ENCODE measurements around the gene EVC2. TPM values are rescaled to one million over a fixed set of nuclear protein-coding genes. Genes with fewer than 3 reads are reported as not detected.

Gene EVC2
- total and polyA plus RNA-seq, 2 donors (not counting 1 experiment from before 2014, with no cell fraction given) = 1.1 TPM; not detected in 1

GRCh38 chr4:5691491-5692132 lies 16.7 kb downstream of the EVC2 start:
- intact Hi-C loops (cut with micrococcal nuclease) = no loop called here
- no peak overlapping the region for H3K9ac ChIP-seq (ENCODE audit: low read length)
- Mint-ChIP-seq H3K27me3 (no peaks in the 10 kb centered on the region), H3K4me1 (no peaks in the 10 kb centered on the region), H3K4me3 (no peak overlapping the region), H3K9me3 (ENCODE audit: insufficient read depth) (no peaks in the 10 kb centered on the region), H3K27ac (no peak overlapping the region)
- WGBS (ENCODE audit: insufficient coverage) = 75% methylated on average over 6 of the region's 7 CpGs
- H3K4me2 ChIP-seq (replicated peaks; ENCODE audit: low read depth, low read length, poor library complexity, severe bottlenecking) = no peak overlapping the region
- no peak overlapping the region for H3K27ac ChIP-seq (ENCODE audit: low read length in 2 of 2)
- no peaks in the 10 kb centered on the region for H3K27me3 ChIP-seq (replicated peaks in 1 of 4; ENCODE audit: control extremely low read depth in 1 of 4, control insufficient read depth in 3 of 4, insufficient read depth in 4 of 4, low read length in 3 of 4)
- ChIA-PET CTCF (no interaction called here), POLR2A (no interaction called here)
- H3K4me1 ChIP-seq (ENCODE audit: control insufficient read depth in 2 of 2, insufficient read depth in 2 of 2, low read length in 2 of 2) = no peaks in the 10 kb centered on the region
- no peaks in the 10 kb centered on the region for H3K36me3 ChIP-seq (replicated peaks in 1 of 2; ENCODE audit: control extremely low read depth in 1 of 2, control insufficient read depth in 1 of 2, extremely low read depth in 1 of 2, insufficient read depth in 2 of 2, low read length in 1 of 2)
- no peaks in the 10 kb centered on the region for H3K9me3 ChIP-seq (ENCODE audit: control extremely low read depth in 1 of 3, control insufficient read depth in 2 of 3, insufficient read depth in 1 of 3, low read length in 2 of 3)
- ATAC-seq (ENCODE audit: low read depth) (no peak), DNase-seq (no peak)
- H4K20me1 ChIP-seq (ENCODE audit: control insufficient read depth, insufficient read depth, low read length, poor library complexity, severe bottlenecking) = no peaks in the 10 kb centered on the region
- no peaks in the 10 kb centered on the region for H3K79me2 ChIP-seq (ENCODE audit: control insufficient read depth, insufficient read depth, low read length)
- H2AFZ ChIP-seq (ENCODE audit: insufficient read depth, low read depth, low read length, poor library complexity, severe bottlenecking) = no peak overlapping the region
- TF ChIP-seq EZH2 (IDR thresholded peaks at IDR 0.05; ENCODE audit: borderline replicate concordance, insufficient read depth, low read depth, low read length, poor library complexity, severe bottlenecking) (no peak), CTCF (IDR thresholded peaks at IDR 0.05) (no peak)
- H3K4me3 ChIP-seq (ENCODE audit: control extremely low read depth in 1 of 5, extremely low read depth in 1 of 5, insufficient read depth in 1 of 5, low read depth in 2 of 5, low read length in 4 of 5) = no peak overlapping the region

GRCh38 chr4:5689065-5689464 lies 19.3 kb downstream of the EVC2 start:
- WGBS (ENCODE audit: insufficient coverage) = 91% methylated on average over 8 of the region's 8 CpGs
- H3K9ac ChIP-seq (ENCODE audit: low read length) = no peak overlapping the region
- H3K4me1 ChIP-seq (ENCODE audit: control insufficient read depth in 2 of 2, insufficient read depth in 2 of 2, low read length in 2 of 2) = no peaks in the 10 kb centered on the region
- Mint-ChIP-seq H3K27ac (no peak overlapping the region), H3K4me1 (no peaks in the 10 kb centered on the region), H3K27me3 (no peaks in the 10 kb centered on the region), H3K9me3 (ENCODE audit: insufficient read depth) (peaks cover 2% of the 10 kb centered on the region), H3K4me3 (no peak overlapping the region)
- no peak overlapping the region for H3K4me3 ChIP-seq (ENCODE audit: control extremely low read depth in 1 of 5, extremely low read depth in 1 of 5, insufficient read depth in 1 of 5, low read depth in 2 of 5, low read length in 4 of 5)
- TF ChIP-seq EZH2 (IDR thresholded peaks at IDR 0.05; ENCODE audit: borderline replicate concordance, insufficient read depth, low read depth, low read length, poor library complexity, severe bottlenecking) (no peak), CTCF (IDR thresholded peaks at IDR 0.05) (no peak)
- ChIA-PET POLR2A (no interaction called here), CTCF (no interaction called here)
- H3K79me2 ChIP-seq (ENCODE audit: control insufficient read depth, insufficient read depth, low read length) = no peaks in the 10 kb centered on the region
- DNase-seq (no peak), ATAC-seq (ENCODE audit: low read depth) (no peak)
- H3K36me3 ChIP-seq (replicated peaks in 1 of 2; ENCODE audit: control extremely low read depth in 1 of 2, control insufficient read depth in 1 of 2, extremely low read depth in 1 of 2, insufficient read depth in 2 of 2, low read length in 1 of 2) = no peaks in the 10 kb centered on the region
- no peak overlapping the region for H2AFZ ChIP-seq (ENCODE audit: insufficient read depth, low read depth, low read length, poor library complexity, severe bottlenecking)
- no peaks in the 10 kb centered on the region for H4K20me1 ChIP-seq (ENCODE audit: control insufficient read depth, insufficient read depth, low read length, poor library complexity, severe bottlenecking)
- intact Hi-C loops (cut with micrococcal nuclease) = no loop called here
- H3K4me2 ChIP-seq (replicated peaks; ENCODE audit: low read depth, low read length, poor library complexity, severe bottlenecking) = no peak overlapping the region
- H3K27me3 ChIP-seq (replicated peaks in 1 of 4; ENCODE audit: control extremely low read depth in 1 of 4, control insufficient read depth in 3 of 4, insufficient read depth in 4 of 4, low read length in 3 of 4) = no peaks in the 10 kb centered on the region
- H3K9me3 ChIP-seq (ENCODE audit: control extremely low read depth in 1 of 3, control insufficient read depth in 2 of 3, insufficient read depth in 1 of 3, low read length in 2 of 3) = peaks cover 0 to 7% (median 0%) of the 10 kb centered on the region in 3 donors
- no peak overlapping the region for H3K27ac ChIP-seq (ENCODE audit: low read length in 2 of 2)
